Brain microvascular endothelial cell (primary cell): ENCODE results near the gene DNAJB7.
"Not testable (repeated sequence)": the region's sequence is repeated elsewhere in the genome, so short reads cannot be mapped to it uniquely, and the experiment has no call there.

ENCODE experiments used
- DNase-seq: peaks from one replicate; pipeline ENCODE4 v3.0.0-alpha.2; 2020
- H3K27ac ChIP-seq: fragments of 250-450 bp; sonication (Bioruptor Pico); 2 replicates; pipeline ENCODE4 v1.5.1; 2020; ENCODE audit warnings: mild to moderate bottlenecking, moderate library complexity
- H3K27me3 ChIP-seq: fragments of 250-450 bp; sonication (Bioruptor Pico); replicated peaks from 2 replicates; pipeline ENCODE4 v1.5.1; 2020; ENCODE audit warnings: mild to moderate bottlenecking
- H3K36me3 ChIP-seq: fragments of 250-450 bp; sonication (Bioruptor Pico); replicated peaks from 2 replicates; pipeline ENCODE4 v1.5.1; 2020; ENCODE audit warnings: mild to moderate bottlenecking
- H3K4me3 ChIP-seq: 2 replicates; pipeline ENCODE4 v1.5.1; 2011; ENCODE audit warnings: low read depth, mild to moderate bottlenecking, control low read depth, low read length, moderate library complexity
- in situ Hi-C: cut with HindIII; loops from 2 replicates; pipeline ENCODE4 v1.10.0; 2017; ENCODE audit warnings: low sequenced_read_pairs, low pct_ligation_motif_present
- TF ChIP-seq, protein P1 (sequence below): IDR thresholded peaks from 2 replicates; pipeline ENCODE4 v1.5.1; 2011; ENCODE audit warnings: low read depth, mild to moderate bottlenecking, moderate library complexity, low read length, control low read depth, inconsistent platforms; ENCODE audit errors: missing control alignments

DNAJB7 gene

DNA sequence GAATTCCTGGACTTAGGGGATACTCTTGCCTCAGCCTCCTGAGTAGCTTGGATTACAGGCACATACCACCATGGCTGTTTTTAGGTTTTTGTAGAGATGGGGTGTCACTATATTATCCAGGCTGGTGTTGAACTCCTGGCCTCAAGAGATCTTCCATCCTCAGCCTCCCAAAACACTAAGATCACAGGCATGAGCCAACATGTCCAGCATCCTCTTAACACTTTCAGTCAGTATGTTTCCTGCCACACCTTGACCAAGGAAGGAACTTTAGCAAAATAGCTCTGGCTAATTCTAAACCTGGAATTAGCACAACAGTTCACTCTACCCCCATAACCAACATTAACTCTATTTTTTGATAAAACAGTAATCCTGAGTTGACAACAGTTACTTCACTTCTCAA is 27.2 kb upstream of the DNAJB7 start:
- DNase-seq = no peak
- in situ Hi-C loops = no loop called here
- H3K4me3 ChIP-seq = no peak overlapping the region
- TF ChIP-seq, protein P1, sequence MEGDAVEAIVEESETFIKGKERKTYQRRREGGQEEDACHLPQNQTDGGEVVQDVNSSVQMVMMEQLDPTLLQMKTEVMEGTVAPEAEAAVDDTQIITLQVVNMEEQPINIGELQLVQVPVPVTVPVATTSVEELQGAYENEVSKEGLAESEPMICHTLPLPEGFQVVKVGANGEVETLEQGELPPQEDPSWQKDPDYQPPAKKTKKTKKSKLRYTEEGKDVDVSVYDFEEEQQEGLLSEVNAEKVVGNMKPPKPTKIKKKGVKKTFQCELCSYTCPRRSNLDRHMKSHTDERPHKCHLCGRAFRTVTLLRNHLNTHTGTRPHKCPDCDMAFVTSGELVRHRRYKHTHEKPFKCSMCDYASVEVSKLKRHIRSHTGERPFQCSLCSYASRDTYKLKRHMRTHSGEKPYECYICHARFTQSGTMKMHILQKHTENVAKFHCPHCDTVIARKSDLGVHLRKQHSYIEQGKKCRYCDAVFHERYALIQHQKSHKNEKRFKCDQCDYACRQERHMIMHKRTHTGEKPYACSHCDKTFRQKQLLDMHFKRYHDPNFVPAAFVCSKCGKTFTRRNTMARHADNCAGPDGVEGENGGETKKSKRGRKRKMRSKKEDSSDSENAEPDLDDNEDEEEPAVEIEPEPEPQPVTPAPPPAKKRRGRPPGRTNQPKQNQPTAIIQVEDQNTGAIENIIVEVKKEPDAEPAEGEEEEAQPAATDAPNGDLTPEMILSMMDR = no peak
- no peaks in the 10 kb centered on the region for H3K27me3 ChIP-seq
- peaks cover 10% of the 10 kb centered on the region for H3K36me3 ChIP-seq
- no peak overlapping the region for H3K27ac ChIP-seq

DNA sequence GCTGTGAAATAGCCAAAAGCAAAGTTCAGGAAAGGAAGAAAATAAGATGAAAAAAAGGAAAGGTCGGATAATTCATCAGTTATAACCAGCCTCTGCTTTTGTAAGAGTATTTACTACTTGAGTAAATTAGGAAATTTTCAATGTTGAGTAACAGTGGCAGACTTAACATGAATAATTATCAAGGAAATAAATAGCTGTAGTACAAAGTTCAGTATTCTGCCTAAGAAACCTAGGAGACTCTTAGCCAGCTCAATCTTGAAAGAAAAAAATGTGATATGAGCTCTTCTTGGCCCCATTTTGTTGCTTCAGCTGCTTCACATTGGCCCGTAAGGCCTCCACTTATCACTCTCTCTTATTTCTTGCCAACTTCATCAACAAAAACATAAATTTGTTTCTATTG is 17.0 kb upstream of the DNAJB7 start:
- no peak for DNase-seq
- H3K27ac ChIP-seq = no peak overlapping the region
- in situ Hi-C loops = no loop called here
- H3K27me3 ChIP-seq = no peaks in the 10 kb centered on the region
- H3K4me3 ChIP-seq = no peak overlapping the region
- TF ChIP-seq, protein P1 = no peak
- H3K36me3 ChIP-seq = peaks cover 12% of the 10 kb centered on the region

DNA sequence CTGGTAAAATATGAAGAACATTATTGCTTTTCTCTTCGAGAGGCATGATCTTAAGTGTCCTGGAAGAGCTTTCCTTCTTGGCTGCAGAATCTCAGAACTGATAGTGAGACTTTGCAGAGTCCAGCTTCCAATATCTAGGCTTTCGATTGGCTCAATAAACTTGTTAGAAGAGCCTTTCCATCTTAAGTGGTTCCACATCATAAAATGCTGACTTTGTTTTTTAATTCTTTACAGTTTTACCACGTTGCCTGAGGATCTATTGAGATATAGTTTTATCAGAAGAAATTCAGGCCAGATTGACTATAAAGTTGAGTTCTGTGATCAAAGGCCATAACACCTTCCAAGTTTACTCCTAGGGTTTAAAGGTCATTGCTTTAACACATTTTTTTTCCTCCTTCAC is 15.6 kb upstream of the DNAJB7 start:
- H3K27me3 ChIP-seq = no peaks in the 10 kb centered on the region
- H3K27ac ChIP-seq = no peak overlapping the region
- TF ChIP-seq, protein P1 = no peak
- no peak for DNase-seq
- in situ Hi-C loops = no loop called here
- H3K4me3 ChIP-seq = no peak overlapping the region
- H3K36me3 ChIP-seq = peaks cover 12% of the 10 kb centered on the region

DNA sequence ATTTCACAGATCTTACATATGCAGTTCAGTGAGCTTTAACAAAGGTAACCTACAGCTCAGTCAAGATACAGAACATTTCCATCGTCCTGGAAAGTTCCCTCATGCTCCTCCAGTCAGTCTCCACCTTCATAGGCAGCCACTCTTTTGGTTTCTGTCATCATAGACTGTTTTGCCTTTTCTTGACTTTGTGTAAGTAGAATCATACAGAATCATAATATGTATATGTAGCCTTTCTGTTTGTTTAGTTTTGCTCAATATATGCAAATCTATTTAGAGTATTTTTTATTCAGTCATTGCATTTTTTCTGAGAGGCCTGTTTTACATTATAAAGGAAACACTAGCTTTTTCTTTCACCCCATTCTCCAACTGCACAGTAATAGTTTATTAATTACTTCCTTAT is 15.0 kb upstream of the DNAJB7 start:
- Histone ChIP-seq H3K27me3 (no peaks in the 10 kb centered on the region), H3K4me3 (no peak overlapping the region), H3K27ac (no peak overlapping the region), H3K36me3 (peaks cover 7% of the 10 kb centered on the region)
- TF ChIP-seq, protein P1 = no peak
- no peak for DNase-seq
- in situ Hi-C loops = no loop called here

DNA sequence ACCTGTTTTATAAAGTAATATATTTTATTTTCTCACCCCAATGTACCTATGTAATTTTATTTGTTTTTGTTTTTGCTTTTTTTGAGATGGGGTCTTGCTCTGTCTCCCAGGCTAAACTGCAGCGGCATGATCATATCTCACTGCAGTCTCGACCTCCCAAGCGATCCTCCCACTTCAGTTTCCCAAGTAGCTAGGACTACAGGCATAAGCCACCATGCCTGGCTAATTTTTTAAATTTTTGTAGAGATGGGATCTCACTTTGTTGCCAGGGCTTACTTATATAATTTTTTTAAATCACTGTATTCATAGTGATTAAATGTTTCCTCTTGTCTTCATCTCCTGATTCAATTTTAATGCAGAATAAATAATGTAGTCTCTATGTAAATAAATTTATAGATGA is 13.2 kb upstream of the DNAJB7 start:
- in situ Hi-C loops = no loop called here
- no peaks in the 10 kb centered on the region for H3K27me3 ChIP-seq
- no peak for DNase-seq
- no peak overlapping the region for H3K27ac ChIP-seq
- no peak overlapping the region for H3K4me3 ChIP-seq
- TF ChIP-seq, protein P1 = no peak
- H3K36me3 ChIP-seq = peaks cover 2% of the 10 kb centered on the region

DNA sequence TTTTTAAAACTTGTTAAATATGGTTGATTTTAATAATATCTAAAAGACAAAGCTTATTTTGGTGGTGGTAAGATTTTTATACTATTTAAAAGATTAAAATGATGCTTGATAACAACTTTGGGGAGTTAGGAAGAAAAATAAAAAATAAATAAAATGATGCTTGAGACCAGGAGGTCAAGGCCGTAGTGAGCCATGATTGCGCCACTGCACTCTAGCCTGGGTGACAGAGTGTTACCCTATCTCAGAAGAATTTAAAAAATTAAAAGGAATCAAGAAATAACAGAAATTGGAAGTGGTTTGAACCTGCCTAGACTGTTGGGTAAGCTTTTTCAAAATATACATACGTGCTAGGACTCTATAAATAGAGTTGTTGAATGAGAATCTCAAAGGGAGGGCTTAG is 12.1 kb upstream of the DNAJB7 start:
- in situ Hi-C loops = no loop called here
- DNase-seq = no peak
- H3K36me3 ChIP-seq = peaks cover 2% of the 10 kb centered on the region
- H3K27me3 ChIP-seq = no peaks in the 10 kb centered on the region
- TF ChIP-seq, protein P1 = no peak
- H3K4me3 ChIP-seq = no peak overlapping the region
- no peak overlapping the region for H3K27ac ChIP-seq

DNA sequence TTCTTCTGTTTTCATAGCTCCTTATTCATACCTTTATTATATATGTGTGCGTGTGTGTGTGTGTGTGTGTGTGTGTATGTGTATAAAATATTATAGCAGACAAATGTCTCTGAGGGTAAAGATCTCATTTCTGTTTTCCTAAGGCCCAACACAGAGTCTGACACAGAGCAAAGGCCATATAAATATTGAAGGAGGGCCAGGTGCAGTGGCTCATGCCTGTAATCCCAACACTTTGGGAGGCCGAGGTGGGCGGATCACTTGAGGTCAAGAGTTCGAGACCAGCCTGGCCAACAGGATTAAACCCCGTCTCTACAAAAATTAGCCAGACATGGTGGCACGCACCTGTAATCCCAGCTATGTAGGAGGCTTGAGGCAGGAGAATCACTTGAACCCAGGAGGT is 6.5 kb upstream of the DNAJB7 start:
- H3K27ac ChIP-seq, H3K36me3 ChIP-seq, DNase-seq, in situ Hi-C loops, H3K27me3 ChIP-seq, H3K4me3 ChIP-seq: not testable (repeated sequence)
